Stimulated activated CD4-positive, alpha-beta T cell treated with anti-CD3 and anti-CD28 coated beads, Interleukin-1b, Interleukin-23, amount 100 ng/mL, for 48 hours (primary cell): ENCODE results near the gene KCNK15.

Experiments
- DNase-seq: peaks from one replicate; pipeline ENCODE4 v3.0.0-alpha.2; 2020

The KCNK15 gene

DNA sequence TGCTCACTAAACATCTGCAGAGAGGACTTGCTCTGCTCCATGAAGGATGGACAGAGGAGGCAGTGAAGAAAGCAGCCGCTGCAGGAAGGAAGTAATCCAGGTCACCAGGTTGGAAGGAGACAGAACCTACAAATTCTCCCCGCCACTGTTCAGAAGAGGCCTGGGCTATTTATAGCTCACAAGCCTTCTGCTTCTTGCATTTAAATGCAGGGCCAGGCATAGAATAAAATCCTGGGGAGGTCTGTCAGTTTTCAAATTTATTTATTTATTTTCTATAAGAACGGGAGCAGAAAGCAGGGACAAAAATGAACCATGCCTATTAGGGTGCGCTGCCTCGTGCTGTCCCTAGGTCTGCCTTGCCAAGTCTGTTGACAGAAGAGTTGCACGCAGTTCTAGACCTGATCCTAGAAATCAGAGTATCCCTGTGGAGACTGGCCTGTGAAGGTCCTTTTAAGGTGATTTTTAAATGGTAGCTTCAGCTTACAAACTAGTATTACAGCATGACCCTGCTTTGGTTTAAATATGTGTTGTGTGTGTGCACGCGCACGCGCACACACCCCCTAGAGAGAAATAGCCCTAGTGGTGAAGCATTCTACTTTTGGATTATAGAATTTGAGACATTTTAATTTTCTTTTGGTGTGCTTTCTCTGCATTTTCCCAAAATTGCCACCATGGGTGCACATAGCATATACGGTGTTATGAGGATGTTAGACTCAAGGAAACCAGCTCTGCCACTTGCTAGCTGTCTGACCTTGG, 45.2 kb downstream of the KCNK15 start:
- no peak for DNase-seq

DNA sequence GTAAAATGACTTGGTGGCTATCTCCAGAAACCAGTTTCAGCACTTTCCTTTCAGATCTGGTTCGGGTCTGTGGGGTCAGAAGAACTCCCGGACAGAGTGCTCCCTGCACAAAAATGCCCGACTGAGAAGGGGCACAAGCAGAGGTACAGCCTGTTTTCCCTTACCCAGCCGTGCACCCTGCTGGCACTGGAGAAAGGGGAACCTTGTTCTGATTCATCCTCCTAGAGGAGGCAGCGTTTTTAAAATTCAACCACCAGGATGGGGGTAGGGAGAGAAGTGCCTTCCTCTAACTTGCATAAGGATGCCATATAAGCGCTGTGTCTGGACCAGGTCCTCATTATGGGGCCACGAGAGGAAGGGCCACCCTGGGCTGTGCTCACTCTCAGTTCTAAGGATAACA, 47.1 kb downstream of the KCNK15 start:
- DNase-seq = no peak

DNA sequence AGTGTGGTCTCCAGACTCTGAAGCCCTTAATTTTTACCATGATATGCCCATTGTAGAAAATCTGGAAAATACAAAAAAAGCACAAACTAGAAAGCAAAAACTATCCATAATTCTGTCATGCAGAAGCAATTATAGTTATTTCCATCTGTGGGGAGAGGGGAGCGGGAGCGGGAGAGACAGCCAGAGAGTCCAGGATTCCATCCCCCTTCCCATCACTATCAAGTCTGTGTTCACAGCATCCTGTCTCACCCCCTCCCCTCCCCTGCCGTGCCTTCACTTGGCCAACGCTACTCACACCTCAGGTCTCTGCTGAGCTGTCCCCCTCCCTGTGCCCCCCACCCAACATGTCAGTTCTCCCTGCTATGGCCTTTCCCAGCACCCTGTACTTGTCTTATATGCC, 50.2 kb downstream of the KCNK15 start:
- no peak for DNase-seq

GRCh38 chr20:44796311-44796710, 50.6 kb downstream of the KCNK15 start:
- no peak for DNase-seq

GRCh38 chr20:44796758-44797457, 51.2 kb downstream of the KCNK15 start:
- DNase-seq = no peak

DNA sequence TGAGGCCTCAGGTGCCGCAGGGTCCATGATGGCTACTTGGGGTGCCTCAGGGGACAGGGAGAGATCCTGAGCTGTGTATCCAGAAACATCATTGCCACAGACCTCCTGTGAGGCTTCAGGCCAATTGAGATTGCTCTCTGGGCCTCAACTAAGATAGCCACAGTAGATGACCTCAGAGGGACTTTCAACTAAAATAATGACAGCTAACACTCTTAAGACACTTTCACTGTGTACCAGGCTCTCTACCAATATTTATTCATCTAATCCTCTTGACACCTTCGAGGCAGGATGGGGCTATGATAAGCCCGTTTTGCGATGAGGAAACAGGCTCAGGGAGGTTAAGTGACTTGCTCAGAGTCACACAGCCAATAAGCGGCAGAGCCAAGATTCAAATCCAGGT, 54.0 kb downstream of the KCNK15 start:
- no peak for DNase-seq

- no peak for DNase-seq
Observed at GRCh38 chr20:44800391-44801046, 54.9 kb downstream of the KCNK15 start.
